Lower leg skin (tissue), 3 donors: ENCODE results near the gene EFCAB10.

Experiments
- CTCF ChIP-seq, 3 donors: fragments of 450-650 bp; IDR thresholded peaks; one replicate each; pipeline ENCODE4 v1.5.1; 2016; ENCODE audit warnings: antibody characterized with exemption in 3 of 3, mild to moderate bottlenecking in 3 of 3, moderate library complexity in 2 of 3
- POLR2A ChIP-seq, 2 donors: fragments of 450-650 bp; IDR thresholded peaks; one replicate each; pipeline ENCODE4 v1.6.1; 2016 to 2017; ENCODE audit warnings: antibody characterized with exemption in 2 of 2, mild to moderate bottlenecking in 1 of 2, moderate library complexity in 1 of 2

DNA sequence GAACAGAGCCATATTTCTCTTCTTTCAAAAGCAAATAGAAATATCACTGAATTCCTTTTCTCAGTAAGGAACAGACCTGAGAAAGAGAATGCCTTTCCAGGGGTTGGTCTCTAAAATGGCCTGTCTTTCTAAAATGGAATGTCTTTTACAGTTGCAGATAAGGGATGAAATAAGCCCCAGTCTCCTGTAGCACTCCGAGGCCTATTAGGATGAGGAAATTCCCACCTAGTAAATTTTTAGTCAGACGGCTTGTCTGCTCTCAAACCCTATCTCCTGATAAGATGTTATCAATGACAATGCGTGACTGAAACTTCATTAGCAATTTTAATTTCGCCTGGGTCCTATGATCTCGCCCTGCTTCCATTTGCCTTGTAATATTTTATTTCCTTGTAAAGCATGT is 2.9 kb upstream of the EFCAB10 start:
- no peak for TF ChIP-seq POLR2A (IDR thresholded peaks at IDR 0.05)
- TF ChIP-seq CTCF (IDR thresholded peaks at IDR 0.05), result no peak
